ENCODE results near the gene ORMDL3.

ORMDL3 gene

DNA sequence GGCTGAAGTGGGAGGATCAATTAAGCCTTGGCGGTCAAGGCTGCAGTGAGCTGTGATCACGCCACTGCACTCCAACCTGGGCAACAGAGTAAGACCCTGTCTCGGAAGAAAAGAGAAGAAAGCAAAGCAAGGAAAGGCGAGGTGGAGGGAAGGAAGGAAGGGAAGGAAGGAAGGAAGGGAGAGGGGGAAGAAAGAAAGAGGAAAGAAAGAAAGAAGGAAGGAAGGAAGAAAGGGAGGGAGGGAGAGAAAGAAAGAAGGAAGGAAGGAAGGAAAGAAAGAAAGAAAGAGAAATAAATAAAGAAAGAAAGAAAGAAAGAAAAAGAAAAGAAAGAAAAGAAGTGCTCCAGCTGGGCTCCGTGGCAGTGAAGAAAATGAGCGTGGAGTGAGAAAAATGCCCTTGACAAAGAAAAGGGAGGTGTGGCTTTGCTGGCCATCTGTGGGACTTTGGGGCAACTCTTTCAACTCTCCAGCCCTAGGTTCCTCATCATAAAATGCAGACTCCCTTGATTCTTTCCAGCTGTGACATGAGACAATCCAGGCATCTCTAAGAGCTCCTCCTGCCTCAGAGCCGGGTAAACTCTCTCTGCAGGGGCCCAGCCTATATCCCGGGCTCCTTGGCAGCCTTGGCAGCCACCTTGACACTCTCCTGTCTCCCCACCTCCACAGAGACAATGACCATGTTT lies 37.8 kb upstream of the ORMDL3 start:
- Histone ChIP-seq H3K27me3 (ENCODE audit: control insufficient read depth in 2 of 2, insufficient read depth in 2 of 2, low read length in 2 of 2) (peaks cover 0 to 4% of the 10 kb centered on the region in 2 donors), H3K27ac (ENCODE audit: low read depth in 2 of 2, low read length in 2 of 2) (no peak overlapping the region), H3K36me3 (ENCODE audit: control insufficient read depth in 2 of 2, insufficient read depth in 2 of 2, low read length in 2 of 2) (no peaks in the 10 kb centered on the region), H3K4me1 (ENCODE audit: control insufficient read depth in 2 of 2, insufficient read depth in 2 of 2, low read length in 2 of 2) (peaks cover 7 to 26% of the 10 kb centered on the region in 2 donors), H3K9ac (ENCODE audit: low read depth in 1 of 2, low read length in 2 of 2) (no peak overlapping the region), H3K9me3 (ENCODE audit: control insufficient read depth in 2 of 2, low read length in 2 of 2) (no peaks in the 10 kb centered on the region), H3K4me3 (ENCODE audit: low read length in 2 of 2) (no peak overlapping the region)

DNA sequence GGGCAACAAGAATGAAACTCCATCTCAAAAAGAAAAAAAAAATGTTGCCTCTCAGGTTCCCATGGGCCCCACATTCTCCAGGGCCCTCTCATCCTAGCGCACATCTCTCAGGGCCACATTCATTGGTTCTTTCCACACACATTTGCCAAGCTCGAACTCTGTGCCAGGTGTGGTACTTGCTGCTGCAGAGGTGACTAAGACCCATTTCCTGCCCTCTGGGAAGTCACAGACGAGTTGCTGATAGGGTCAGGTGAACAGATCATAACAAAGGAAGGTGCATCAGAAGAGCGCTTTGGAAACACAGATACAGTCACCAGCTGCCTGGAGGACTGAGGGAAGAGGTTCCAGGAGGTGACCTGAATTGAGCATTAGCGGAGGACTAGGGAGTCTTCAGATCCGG lies 36.4 kb upstream of the ORMDL3 start:
- Histone ChIP-seq H3K9ac (ENCODE audit: low read depth in 1 of 2, low read length in 2 of 2) (no peak overlapping the region), H3K27ac (ENCODE audit: low read depth in 2 of 2, low read length in 2 of 2) (no peak overlapping the region), H3K9me3 (ENCODE audit: control insufficient read depth in 2 of 2, low read length in 2 of 2) (no peaks in the 10 kb centered on the region), H3K4me1 (ENCODE audit: control insufficient read depth in 2 of 2, insufficient read depth in 2 of 2, low read length in 2 of 2) (peaks cover 6 to 17% of the 10 kb centered on the region in 2 donors), H3K27me3 (ENCODE audit: control insufficient read depth in 2 of 2, insufficient read depth in 2 of 2, low read length in 2 of 2) (peaks cover 0 to 4% of the 10 kb centered on the region in 2 donors), H3K4me3 (ENCODE audit: low read length in 2 of 2) (no peak overlapping the region), H3K36me3 (ENCODE audit: control insufficient read depth in 2 of 2, insufficient read depth in 2 of 2, low read length in 2 of 2) (no peaks in the 10 kb centered on the region)

DNA sequence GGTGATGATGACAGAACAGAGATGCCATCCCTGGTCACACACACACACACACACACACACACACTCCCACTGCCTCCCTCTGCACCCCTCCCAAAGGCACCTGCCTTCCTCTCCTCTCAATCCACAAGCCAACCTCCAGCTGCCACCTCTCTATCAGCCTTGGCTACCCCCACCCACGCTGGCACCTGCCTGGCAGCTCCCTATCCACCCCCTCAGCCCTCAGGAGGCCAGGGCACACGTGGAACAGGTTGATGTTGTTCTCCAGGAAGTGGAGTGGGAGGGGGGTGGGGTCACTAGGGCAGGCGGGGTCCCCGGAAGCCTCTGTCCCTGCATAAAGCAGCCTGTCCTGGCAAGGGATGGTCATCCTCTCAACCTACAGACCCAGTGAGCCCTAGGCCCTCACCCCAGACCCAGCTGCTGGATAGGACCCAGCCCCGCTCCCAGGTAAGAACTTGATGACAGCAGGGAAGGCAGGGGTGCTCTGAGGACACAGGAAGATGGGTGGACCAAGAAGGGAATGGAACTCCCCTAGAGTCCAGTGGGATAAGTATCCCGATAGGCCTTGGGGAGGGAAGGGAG lies 35.3 kb upstream of the ORMDL3 start, which contains the start of gene GSDMA:
Gene GSDMA (plus strand): TSS at position 363 of the 579 bp plus-strand sequence. CDS start 2,684 bp downstream, outside the sequence.
- H3K4me3 ChIP-seq (ENCODE audit: low read length in 2 of 2): no peak within 1 kb of the TSS
- H3K36me3 ChIP-seq (ENCODE audit: control insufficient read depth in 2 of 2, insufficient read depth in 2 of 2, low read length in 2 of 2): no peaks in the 10 kb centered on the region
- H3K9ac ChIP-seq (ENCODE audit: low read depth in 1 of 2, low read length in 2 of 2): no peak within 1 kb of the TSS
- H3K27me3 ChIP-seq (ENCODE audit: control insufficient read depth in 2 of 2, insufficient read depth in 2 of 2, low read length in 2 of 2): peaks cover 0 to 4% of the 10 kb centered on the region in 2 donors
- no peak within 1 kb of the TSS for H3K27ac ChIP-seq (ENCODE audit: low read depth in 2 of 2, low read length in 2 of 2)
- H3K4me1 ChIP-seq (ENCODE audit: control insufficient read depth in 2 of 2, insufficient read depth in 2 of 2, low read length in 2 of 2): peaks cover 3 to 12% of the 10 kb centered on the region in 2 donors
- H3K9me3 ChIP-seq (ENCODE audit: control insufficient read depth in 2 of 2, low read length in 2 of 2): no peaks in the 10 kb centered on the region

DNA sequence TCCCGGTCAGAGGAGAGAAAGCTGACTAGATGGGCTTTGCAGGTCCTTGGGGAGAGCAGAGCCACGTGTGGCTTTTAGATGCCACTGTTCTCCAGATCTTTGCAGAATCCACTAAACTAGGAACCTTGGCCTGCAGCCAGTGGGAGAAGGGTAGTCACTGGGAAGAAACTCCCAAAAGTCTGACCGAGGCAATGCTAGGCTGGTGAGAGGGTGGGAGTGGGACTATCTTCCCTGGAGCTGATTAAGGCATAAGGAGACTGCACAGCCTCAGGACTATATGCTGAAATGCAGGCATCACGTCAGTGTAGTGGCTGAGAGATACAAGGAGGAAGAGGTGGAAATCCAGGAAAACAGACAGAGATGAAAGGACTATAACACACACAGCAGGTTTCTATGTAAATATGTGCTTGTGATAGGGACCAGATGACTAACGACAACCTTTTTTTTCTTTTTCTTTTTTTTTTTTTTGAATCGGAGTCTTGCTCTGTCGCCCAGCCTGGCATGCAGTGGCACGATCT lies 33.2 kb upstream of the ORMDL3 start:
- H3K9me3 ChIP-seq (ENCODE audit: control insufficient read depth in 2 of 2, low read length in 2 of 2): no peaks in the 10 kb centered on the region
- H3K4me1 ChIP-seq (ENCODE audit: control insufficient read depth in 2 of 2, insufficient read depth in 2 of 2, low read length in 2 of 2): peaks cover 3 to 8% of the 10 kb centered on the region in 2 donors
- H3K36me3 ChIP-seq (ENCODE audit: control insufficient read depth in 2 of 2, insufficient read depth in 2 of 2, low read length in 2 of 2): no peaks in the 10 kb centered on the region
- peak overlapping the region; percentile 54 to 58 for H3K27ac ChIP-seq (ENCODE audit: low read depth in 2 of 2, low read length in 2 of 2)
- no peak overlapping the region for H3K4me3 ChIP-seq (ENCODE audit: low read length in 2 of 2)
- no peaks in the 10 kb centered on the region for H3K27me3 ChIP-seq (ENCODE audit: control insufficient read depth in 2 of 2, insufficient read depth in 2 of 2, low read length in 2 of 2)
- no peak overlapping the region for H3K9ac ChIP-seq (ENCODE audit: low read depth in 1 of 2, low read length in 2 of 2)

DNA sequence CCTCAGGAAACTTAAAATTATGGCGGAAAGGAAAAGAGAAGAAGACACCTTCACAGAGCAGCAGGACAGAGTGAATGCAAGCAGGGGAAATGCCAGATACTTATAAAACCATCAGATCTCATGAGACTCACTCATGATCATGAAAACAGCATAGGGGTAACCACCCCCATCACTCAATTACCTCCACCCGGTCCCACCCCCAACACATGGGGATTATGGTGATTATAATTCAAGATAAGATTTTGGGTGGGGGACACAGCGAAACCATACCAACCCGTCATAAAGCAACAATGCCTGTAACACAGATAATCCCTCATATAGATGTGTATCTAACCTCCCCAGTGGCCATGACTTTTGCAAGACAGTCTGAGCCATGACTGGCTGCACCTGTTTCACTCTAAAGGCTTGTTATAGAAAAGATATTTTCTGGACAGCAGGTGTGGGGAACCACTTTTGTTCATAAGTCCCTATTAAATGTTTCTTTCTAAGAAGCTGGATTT lies 28.4 kb upstream of the ORMDL3 start:
- Histone ChIP-seq H3K9ac (ENCODE audit: low read depth in 1 of 2, low read length in 2 of 2) (no peak overlapping the region), H3K4me1 (ENCODE audit: control insufficient read depth in 2 of 2, insufficient read depth in 2 of 2, low read length in 2 of 2) (peaks cover 12 to 17% of the 10 kb centered on the region in 2 donors), H3K9me3 (ENCODE audit: control insufficient read depth in 2 of 2, low read length in 2 of 2) (no peaks in the 10 kb centered on the region), H3K4me3 (ENCODE audit: low read length in 2 of 2) (no peak overlapping the region), H3K27me3 (ENCODE audit: control insufficient read depth in 2 of 2, insufficient read depth in 2 of 2, low read length in 2 of 2) (no peaks in the 10 kb centered on the region), H3K27ac (ENCODE audit: low read depth in 2 of 2, low read length in 2 of 2) (no peak overlapping the region), H3K36me3 (ENCODE audit: control insufficient read depth in 2 of 2, insufficient read depth in 2 of 2, low read length in 2 of 2) (no peaks in the 10 kb centered on the region)

DNA sequence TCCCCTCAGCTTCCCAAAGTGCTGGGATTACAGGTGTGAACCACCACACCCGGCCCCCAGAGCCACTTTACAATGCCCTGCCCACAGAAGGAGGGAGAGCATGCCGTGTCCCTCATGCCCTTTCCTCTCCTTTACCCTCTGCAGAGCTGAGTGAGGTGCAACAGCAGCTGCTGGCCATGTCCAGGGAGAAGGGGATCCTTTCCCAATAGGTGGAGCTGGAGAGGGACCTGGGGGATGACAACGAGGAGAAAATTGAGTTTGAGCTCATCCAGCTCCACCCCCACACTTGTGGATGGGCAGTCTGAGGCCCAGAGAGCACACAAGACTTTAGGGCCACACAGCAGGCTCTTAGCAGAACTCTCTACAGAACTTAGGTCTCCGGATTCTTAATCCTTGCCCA lies 27.5 kb upstream of the ORMDL3 start:
- H3K9ac ChIP-seq (ENCODE audit: low read depth in 1 of 2, low read length in 2 of 2): no peak overlapping the region
- no peak overlapping the region for H3K4me3 ChIP-seq (ENCODE audit: low read length in 2 of 2)
- H3K4me1 ChIP-seq (ENCODE audit: control insufficient read depth in 2 of 2, insufficient read depth in 2 of 2, low read length in 2 of 2): peaks cover 8 to 11% of the 10 kb centered on the region in 2 donors
- H3K27ac ChIP-seq (ENCODE audit: low read depth in 2 of 2, low read length in 2 of 2): no peak overlapping the region
- no peaks in the 10 kb centered on the region for H3K36me3 ChIP-seq (ENCODE audit: control insufficient read depth in 2 of 2, insufficient read depth in 2 of 2, low read length in 2 of 2)
- H3K27me3 ChIP-seq (ENCODE audit: control insufficient read depth in 2 of 2, insufficient read depth in 2 of 2, low read length in 2 of 2): no peaks in the 10 kb centered on the region
- H3K9me3 ChIP-seq (ENCODE audit: control insufficient read depth in 2 of 2, low read length in 2 of 2): no peaks in the 10 kb centered on the region

DNA sequence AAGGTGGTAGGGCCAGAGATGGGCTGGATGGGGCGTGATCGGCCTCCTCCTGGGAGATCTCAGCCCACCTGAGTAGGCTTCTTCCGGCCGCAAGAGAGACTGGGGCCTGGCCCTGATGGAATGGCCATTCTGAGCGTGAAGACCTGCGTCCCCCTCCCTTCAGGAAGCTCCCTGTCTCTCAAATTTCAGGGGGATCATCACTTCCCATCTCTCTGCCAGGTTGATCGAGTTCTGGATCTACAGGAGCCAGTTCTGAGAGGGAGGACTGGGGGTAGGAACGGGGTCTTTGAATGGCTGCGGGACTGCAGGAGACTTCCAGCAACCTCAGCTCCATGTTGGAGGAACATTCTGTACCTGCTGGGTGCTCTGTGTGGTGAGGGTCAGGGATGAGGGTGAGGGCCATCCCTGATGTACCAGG lies 26.1 kb upstream of the ORMDL3 start:
- H3K9me3 ChIP-seq (ENCODE audit: control insufficient read depth in 2 of 2, low read length in 2 of 2): no peaks in the 10 kb centered on the region
- no peaks in the 10 kb centered on the region for H3K36me3 ChIP-seq (ENCODE audit: control insufficient read depth in 2 of 2, insufficient read depth in 2 of 2, low read length in 2 of 2)
- no peaks in the 10 kb centered on the region for H3K27me3 ChIP-seq (ENCODE audit: control insufficient read depth in 2 of 2, insufficient read depth in 2 of 2, low read length in 2 of 2)
- peaks cover 11 to 13% of the 10 kb centered on the region in 2 donors for H3K4me1 ChIP-seq (ENCODE audit: control insufficient read depth in 2 of 2, insufficient read depth in 2 of 2, low read length in 2 of 2)
- H3K4me3 ChIP-seq (ENCODE audit: low read length in 2 of 2): peak overlapping the region; percentile 44 to 70
- H3K9ac ChIP-seq (ENCODE audit: low read depth in 1 of 2, low read length in 2 of 2): no peak overlapping the region
- H3K27ac ChIP-seq (ENCODE audit: low read depth in 2 of 2, low read length in 2 of 2): peak overlapping the region; percentile 30 to 52

DNA sequence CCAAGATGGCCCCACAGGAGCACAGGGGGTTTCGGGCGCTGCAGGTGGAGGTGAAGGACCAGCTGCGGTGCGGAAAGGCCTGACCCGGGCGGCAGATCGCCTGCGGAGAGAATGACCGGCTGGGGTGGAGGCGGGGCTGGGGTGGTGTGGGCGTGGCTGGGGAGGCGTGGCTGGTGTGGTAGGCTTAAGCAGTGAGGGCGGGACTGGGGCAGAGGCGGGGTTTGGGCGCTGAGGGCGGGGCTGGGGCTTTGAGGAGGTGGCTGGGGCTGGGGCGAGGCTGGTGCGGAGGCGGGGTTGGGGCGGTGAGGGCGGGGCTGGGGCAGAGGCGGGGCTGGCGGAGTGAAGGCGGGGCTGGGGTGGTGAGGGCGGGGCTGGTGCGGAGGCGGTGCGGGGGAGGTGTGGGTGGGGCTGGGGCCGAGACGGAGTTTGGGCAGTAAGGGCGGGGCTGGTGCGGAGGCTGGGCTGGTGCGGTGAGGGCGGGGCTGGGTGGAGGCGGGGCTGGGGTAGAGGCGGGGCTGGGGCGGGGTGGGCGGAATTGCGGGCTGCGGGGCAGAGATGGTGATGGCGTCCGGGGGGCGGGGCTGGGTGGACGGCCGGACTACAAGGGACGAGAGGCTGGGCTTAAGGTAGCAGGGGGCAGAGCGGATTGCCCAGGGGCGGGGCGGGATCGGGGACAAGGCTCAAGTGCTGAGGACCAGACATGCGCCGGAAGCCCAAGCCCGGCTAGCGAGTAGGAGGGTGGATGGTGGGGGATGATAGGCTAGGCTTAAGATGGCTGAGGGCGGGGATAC lies 25.5 kb upstream of the ORMDL3 start:
- Histone ChIP-seq H3K4me1 (ENCODE audit: control insufficient read depth in 2 of 2, insufficient read depth in 2 of 2, low read length in 2 of 2) (peaks cover 11 to 13% of the 10 kb centered on the region in 2 donors), H3K36me3 (ENCODE audit: control insufficient read depth in 2 of 2, insufficient read depth in 2 of 2, low read length in 2 of 2) (no peaks in the 10 kb centered on the region), H3K9me3 (ENCODE audit: control insufficient read depth in 2 of 2, low read length in 2 of 2) (no peaks in the 10 kb centered on the region), H3K9ac (ENCODE audit: low read depth in 1 of 2, low read length in 2 of 2) (peak overlapping the region; percentile 60 to 79), H3K4me3 (ENCODE audit: low read length in 2 of 2) (peak overlapping the region; percentile 72 to 75), H3K27ac (ENCODE audit: low read depth in 2 of 2, low read length in 2 of 2) (peak overlapping the region; percentile 30 to 67), H3K27me3 (ENCODE audit: control insufficient read depth in 2 of 2, insufficient read depth in 2 of 2, low read length in 2 of 2) (no peaks in the 10 kb centered on the region)

DNA sequence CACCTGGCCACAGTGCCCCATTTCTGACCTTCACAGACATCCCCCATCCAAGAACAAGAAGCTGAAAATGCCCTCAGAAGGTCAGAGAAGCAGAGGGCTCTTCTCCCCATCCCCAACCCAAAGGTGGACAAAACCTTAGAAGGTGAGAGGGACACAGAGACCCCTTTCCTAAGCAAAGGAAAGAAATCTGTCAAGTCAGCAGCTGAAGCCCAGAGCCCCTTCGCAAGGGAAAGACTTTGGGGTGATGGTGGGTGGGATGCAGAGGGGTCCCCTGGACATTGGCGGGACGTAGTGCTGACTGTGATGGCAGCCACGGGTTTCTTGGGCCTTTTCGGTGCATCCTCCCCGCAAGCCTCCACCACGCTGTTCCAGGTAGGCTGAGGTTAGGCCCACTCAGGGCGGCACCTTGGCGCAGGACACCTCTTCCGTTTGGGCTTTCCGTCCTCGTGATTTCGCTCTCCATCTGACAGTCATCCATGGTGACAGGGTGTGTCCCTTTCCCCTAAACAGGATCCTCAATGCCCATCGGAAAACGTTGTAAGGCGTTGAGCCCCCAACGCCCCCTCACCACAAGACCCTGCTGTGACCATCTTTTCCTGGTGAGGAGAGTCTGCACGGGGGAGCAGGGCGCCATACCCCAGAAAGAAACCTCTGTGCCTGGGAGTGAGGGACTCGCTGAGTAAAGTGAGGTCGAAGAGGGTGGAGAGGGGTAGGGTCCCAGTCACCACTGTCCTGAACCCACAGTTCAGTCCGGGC lies 24.7 kb upstream of the ORMDL3 start:
- Histone ChIP-seq H3K27ac (ENCODE audit: low read depth in 2 of 2, low read length in 2 of 2) (peak overlapping the region; percentile 19 to 67), H3K9me3 (ENCODE audit: control insufficient read depth in 2 of 2, low read length in 2 of 2) (no peaks in the 10 kb centered on the region), H3K27me3 (ENCODE audit: control insufficient read depth in 2 of 2, insufficient read depth in 2 of 2, low read length in 2 of 2) (no peaks in the 10 kb centered on the region), H3K36me3 (ENCODE audit: control insufficient read depth in 2 of 2, insufficient read depth in 2 of 2, low read length in 2 of 2) (no peaks in the 10 kb centered on the region), H3K4me3 (ENCODE audit: low read length in 2 of 2) (peak overlapping the region; percentile 72 to 75), H3K4me1 (ENCODE audit: control insufficient read depth in 2 of 2, insufficient read depth in 2 of 2, low read length in 2 of 2) (peaks cover 11 to 13% of the 10 kb centered on the region in 2 donors), H3K9ac (ENCODE audit: low read depth in 1 of 2, low read length in 2 of 2) (peak overlapping the region; percentile 60 to 79)

Data from mucosa of rectum (tissue), 2 donors.